Subcutaneous abdominal adipose tissue (tissue), 5 donors: Measurements from ENCODE around the gene C19orf12.

Experiments
- H3K27ac ChIP-seq: one replicate; pipeline ENCODE4 v1.7.0; 2013; ENCODE audit warnings: low read depth, mild to moderate bottlenecking, inconsistent platforms, low read length, moderate library complexity
- H3K27me3 ChIP-seq, 5 donors: one replicate each; pipeline ENCODE4 v1.7.0; 2013; ENCODE audit warnings: low read length in 5 of 5, inconsistent platforms in 1 of 5; ENCODE audit not compliant: control insufficient read depth in 5 of 5, insufficient read depth in 4 of 5
- H3K36me3 ChIP-seq, 5 donors: one replicate each; pipeline ENCODE4 v1.7.0; 2013; ENCODE audit warnings: low read length in 5 of 5; ENCODE audit not compliant: control insufficient read depth in 5 of 5, insufficient read depth in 5 of 5
- H3K4me1 ChIP-seq, 5 donors: one replicate each; pipeline ENCODE4 v1.7.0; 2013; ENCODE audit warnings: low read length in 5 of 5, mild to moderate bottlenecking in 3 of 5, moderate library complexity in 1 of 5; ENCODE audit not compliant: control insufficient read depth in 5 of 5, insufficient read depth in 5 of 5
- H3K4me3 ChIP-seq, 5 donors: one replicate each; pipeline ENCODE4 v1.7.0; 2013; ENCODE audit warnings: low read length in 5 of 5, low read depth in 1 of 5
- H3K9ac ChIP-seq, 5 donors: one replicate each; pipeline ENCODE4 v1.7.0; 2013; ENCODE audit warnings: low read length in 5 of 5, mild to moderate bottlenecking in 4 of 5, moderate library complexity in 3 of 5
- H3K9me3 ChIP-seq, 5 donors: one replicate each; pipeline ENCODE4 v1.7.0; 2013; ENCODE audit warnings: low read length in 5 of 5; ENCODE audit not compliant: control insufficient read depth in 5 of 5
- donor health status: healthy.
- donor health status: healthy.
- donor health status: healthy.
- donor health status: healthy.
- donor health status: healthy.

Gene C19orf12

GRCh38 chr19:29679598-29680210 is 35.4 kb downstream of the C19orf12 start:
- Histone ChIP-seq H3K9ac (no peak overlapping the region), H3K27ac (no peak overlapping the region), H3K4me1 (peaks cover 13 to 85% (median 84%) of the 10 kb centered on the region in 5 donors), H3K36me3 (peaks cover 0 to 27% (median 18%) of the 10 kb centered on the region in 5 donors), H3K9me3 (no peaks in the 10 kb centered on the region), H3K27me3 (no peaks in the 10 kb centered on the region), H3K4me3 (no peak overlapping the region)

GRCh38 chr19:29678484-29679106 is 36.5 kb downstream of the C19orf12 start:
- Histone ChIP-seq H3K36me3 (peaks cover 0 to 38% (median 29%) of the 10 kb centered on the region in 5 donors), H3K27ac (peak overlapping the region; percentile 30), H3K9ac (peak overlapping the region in 1 of 5 donors; percentile 62), H3K27me3 (no peaks in the 10 kb centered on the region), H3K4me3 (no peak overlapping the region), H3K4me1 (peaks cover 13 to 93% (median 86%) of the 10 kb centered on the region in 5 donors), H3K9me3 (no peaks in the 10 kb centered on the region)

DNA sequence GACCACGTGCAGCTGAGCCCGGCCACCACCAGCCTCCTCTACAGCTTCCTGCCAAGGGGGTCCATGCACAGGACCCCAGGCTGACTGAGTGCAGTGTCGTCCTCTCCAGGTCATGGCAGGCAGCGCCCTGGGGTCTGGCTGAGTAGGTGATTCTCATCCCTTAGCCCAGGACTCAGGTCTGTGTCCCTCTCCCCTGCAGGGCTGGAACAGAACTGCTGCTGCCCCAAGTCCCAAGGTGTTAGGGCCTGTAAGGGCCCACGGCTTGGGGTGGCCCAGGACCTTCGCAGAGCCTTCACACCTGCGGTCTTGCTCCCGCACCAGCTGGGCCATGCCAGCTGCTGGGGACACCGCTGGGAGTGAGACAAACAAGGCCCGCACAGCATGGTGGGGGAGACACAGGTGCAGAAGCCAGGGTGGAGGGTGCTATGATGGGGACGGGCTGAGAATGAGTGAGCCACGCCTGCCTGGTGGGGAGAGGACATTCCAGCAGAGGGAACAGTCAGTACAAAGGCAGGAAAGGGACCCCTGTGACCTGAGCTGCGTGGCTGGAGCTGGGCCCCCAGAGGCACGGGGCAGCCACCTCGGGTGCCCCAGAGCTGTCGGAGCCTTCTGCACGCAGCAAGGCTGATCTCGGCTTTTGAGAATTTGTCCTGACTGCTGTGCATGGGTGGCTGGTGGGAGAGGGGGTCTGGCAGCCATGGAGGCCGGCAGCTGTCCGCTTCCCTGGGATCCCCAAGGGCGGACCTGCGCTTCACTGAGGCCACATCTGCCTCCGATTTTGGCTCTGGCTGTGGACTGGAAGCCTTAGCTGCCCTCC is 37.9 kb downstream of the C19orf12 start:
- peak overlapping the region in 1 of 5 donors; percentile 7 for H3K9ac ChIP-seq
- peaks cover 0 to 41% (median 32%) of the 10 kb centered on the region in 5 donors for H3K36me3 ChIP-seq
- H3K4me1 ChIP-seq: peaks cover 13 to 95% (median 76%) of the 10 kb centered on the region in 5 donors
- H3K4me3 ChIP-seq: peak overlapping the region in 1 of 5 donors; percentile 10
- peak overlapping the region; percentile 24 for H3K27ac ChIP-seq
- H3K9me3 ChIP-seq: no peaks in the 10 kb centered on the region
- no peaks in the 10 kb centered on the region for H3K27me3 ChIP-seq

DNA sequence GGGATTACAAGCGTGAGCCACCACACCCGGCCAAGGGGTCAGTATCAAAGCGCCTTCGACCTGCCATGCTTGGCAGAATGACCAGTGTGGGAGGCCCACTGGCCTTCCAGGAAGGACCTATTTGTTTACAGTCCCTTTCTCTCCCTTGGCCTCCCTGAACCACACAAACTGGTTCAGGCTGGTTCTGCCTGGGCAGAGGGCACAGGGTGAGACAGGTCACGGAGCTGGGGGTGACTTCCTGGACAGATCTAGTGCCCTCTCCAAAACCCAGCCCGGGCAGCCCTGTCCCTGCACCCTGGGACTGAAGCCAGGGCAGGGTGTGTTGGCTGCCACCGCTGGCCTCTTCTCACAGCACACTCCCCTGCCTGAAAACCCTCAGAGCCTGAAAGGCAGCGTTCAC is 38.5 kb downstream of the C19orf12 start:
- Histone ChIP-seq H3K9me3 (no peaks in the 10 kb centered on the region), H3K27ac (peak overlapping the region; percentile 24), H3K4me3 (peak overlapping the region in 1 of 5 donors; percentile 10), H3K36me3 (peaks cover 0 to 41% (median 32%) of the 10 kb centered on the region in 5 donors), H3K9ac (peak overlapping the region in 1 of 5 donors; percentile 52), H3K27me3 (no peaks in the 10 kb centered on the region), H3K4me1 (peaks cover 12 to 95% (median 75%) of the 10 kb centered on the region in 5 donors)

DNA sequence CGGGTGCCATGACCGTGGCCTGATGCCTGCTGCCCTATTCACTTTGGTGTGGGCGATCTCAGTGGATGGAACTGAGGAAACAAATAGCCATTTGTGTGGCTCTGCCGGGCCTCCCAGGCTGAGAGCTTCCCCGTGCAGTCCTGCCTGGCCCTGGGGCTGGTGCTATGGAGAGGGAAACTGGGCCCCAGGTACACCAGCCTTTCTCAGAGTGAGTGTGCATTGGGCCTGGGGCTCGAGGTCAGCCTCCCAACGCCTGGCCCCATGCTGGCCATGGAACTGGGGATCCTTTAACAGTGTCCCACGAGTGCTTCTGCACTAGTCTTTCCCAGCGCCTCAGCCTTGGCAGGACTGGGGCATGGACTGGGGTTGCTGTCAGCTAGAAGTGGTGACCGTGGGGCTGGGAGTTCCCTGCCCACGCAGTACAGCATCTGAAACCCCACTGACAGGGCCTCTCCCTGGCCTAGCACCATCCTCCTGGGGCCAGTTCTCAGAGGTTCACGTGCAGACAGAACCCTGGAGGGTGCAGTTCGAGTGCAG is 39.3 kb downstream of the C19orf12 start:
- Histone ChIP-seq H3K9me3 (no peaks in the 10 kb centered on the region), H3K9ac (peak overlapping the region in 1 of 5 donors; percentile 15), H3K36me3 (peaks cover 0 to 43% (median 32%) of the 10 kb centered on the region in 5 donors), H3K27ac (peak overlapping the region; percentile 24), H3K4me1 (peaks cover 13 to 92% (median 71%) of the 10 kb centered on the region in 5 donors), H3K27me3 (no peaks in the 10 kb centered on the region), H3K4me3 (no peak overlapping the region)

DNA sequence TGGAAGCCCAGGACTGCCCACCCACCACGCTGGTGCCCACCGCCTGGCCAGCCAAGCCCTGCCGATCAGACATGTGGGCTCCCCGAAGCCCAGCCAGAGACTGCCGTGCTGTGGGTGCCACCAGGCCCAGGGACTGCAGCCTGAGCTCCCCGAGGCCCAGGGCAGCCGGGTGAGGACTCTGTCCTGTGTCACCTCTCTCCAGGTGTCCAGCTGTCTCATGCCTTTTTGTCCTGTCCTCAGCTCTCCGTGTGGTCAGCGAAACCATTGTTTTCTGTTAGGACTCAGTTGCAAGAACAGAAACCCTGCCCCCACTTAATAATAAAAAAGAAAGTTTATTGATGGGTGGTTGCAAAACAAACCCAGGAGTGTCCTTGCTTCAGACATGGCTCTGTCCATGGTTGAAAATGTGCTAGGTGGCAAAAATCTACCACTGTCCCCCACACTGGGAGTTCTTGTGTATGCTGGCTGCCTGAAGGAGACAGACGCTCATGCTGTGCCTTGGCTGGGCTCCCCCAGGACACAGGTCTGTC is 39.9 kb downstream of the C19orf12 start:
- Histone ChIP-seq H3K9ac (peak overlapping the region in 1 of 5 donors; percentile 15), H3K27me3 (no peaks in the 10 kb centered on the region), H3K4me1 (peaks cover 13 to 87% (median 66%) of the 10 kb centered on the region in 5 donors), H3K4me3 (no peak overlapping the region), H3K27ac (no peak overlapping the region), H3K9me3 (no peaks in the 10 kb centered on the region), H3K36me3 (peaks cover 0 to 43% (median 32%) of the 10 kb centered on the region in 5 donors)

DNA sequence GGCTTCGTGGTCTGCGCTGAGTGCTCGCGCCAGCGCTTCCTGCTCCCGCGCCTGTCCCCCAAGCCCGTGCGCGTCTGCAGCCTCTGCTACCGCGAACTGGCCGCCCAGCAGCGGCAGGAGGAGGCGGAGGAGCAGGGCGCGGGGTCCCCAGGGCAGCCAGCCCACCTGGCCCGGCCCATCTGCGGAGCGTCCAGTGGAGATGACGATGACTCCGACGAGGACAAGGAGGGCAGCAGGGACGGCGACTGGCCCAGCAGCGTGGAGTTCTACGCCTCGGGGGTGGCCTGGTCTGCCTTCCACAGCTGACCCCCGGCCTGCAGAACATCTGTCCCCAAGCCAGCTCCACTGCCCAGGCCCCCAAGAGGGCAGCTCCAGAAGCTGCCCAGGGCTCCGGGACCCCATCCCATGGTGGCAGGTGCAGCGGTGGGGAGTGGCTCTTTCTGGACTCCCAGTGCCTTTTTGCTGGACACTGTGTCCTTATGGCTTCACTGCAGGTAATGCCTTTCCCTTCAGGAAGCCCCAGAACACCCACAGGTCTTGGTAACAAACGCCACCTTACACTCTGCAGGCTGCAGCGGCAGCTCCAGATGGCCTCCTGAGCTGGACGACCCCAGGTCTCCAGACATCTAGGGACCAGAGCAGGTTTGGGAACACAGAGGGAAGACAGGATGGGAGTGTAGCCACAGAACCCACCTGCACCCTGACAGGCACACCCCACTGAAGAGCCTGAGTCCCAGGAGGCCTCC is 40.5 kb downstream of the C19orf12 start:
- Histone ChIP-seq H3K9ac (no peak overlapping the region), H3K27ac (no peak overlapping the region), H3K36me3 (peaks cover 0 to 43% (median 32%) of the 10 kb centered on the region in 5 donors)

GRCh38 chr19:29673451-29674371 is 41.4 kb downstream of the C19orf12 start:
- no peak overlapping the region for H3K4me3 ChIP-seq
- H3K27ac ChIP-seq: no peak overlapping the region
- peaks cover 13 to 84% (median 65%) of the 10 kb centered on the region in 5 donors for H3K4me1 ChIP-seq
- no peak overlapping the region for H3K9ac ChIP-seq
- H3K27me3 ChIP-seq: no peaks in the 10 kb centered on the region
- peaks cover 0 to 48% (median 34%) of the 10 kb centered on the region in 5 donors for H3K36me3 ChIP-seq
- no peaks in the 10 kb centered on the region for H3K9me3 ChIP-seq

More for the DNA sequence above, 40.5 kb downstream of the C19orf12 start:
- H3K9me3 ChIP-seq: no peaks in the 10 kb centered on the region
- no peaks in the 10 kb centered on the region for H3K27me3 ChIP-seq
- H3K4me3 ChIP-seq: no peak overlapping the region
- peaks cover 13 to 84% (median 65%) of the 10 kb centered on the region in 5 donors for H3K4me1 ChIP-seq
